ENCODE measurements around the gene GFI1B.

GFI1B gene

GRCh38 chr9:132948482-132949050 lies 29.9 kb upstream of the GFI1B start:
- Histone ChIP-seq H3K79me2 (ENCODE audit: control insufficient read depth, insufficient read depth, low read length, poor library complexity) (peaks cover 8% of the 10 kb centered on the region), H3K79me1 (ENCODE audit: low read length) (peaks cover 11% of the 10 kb centered on the region), H2AK5ac (ENCODE audit: low read length) (no peak overlapping the region), H2BK12ac (ENCODE audit: low read length) (no peak overlapping the region), H3K4me1 (ENCODE audit: control insufficient read depth in 1 of 2, insufficient read depth in 2 of 2, low read length in 2 of 2) (peaks cover 9 to 14% of the 10 kb centered on the region in 2 experiments), H3K4me2 (ENCODE audit: low read length) (no peak overlapping the region), H3K27ac (ENCODE audit: low read depth, low read length) (no peak overlapping the region), H3K4me3 (ENCODE audit: low read depth, low read length) (no peak overlapping the region), H4K8ac (ENCODE audit: low read depth, low read length) (no peak overlapping the region), H3K27me3 (ENCODE audit: insufficient read depth, low read length) (no peaks in the 10 kb centered on the region), H3K14ac (ENCODE audit: low read length) (no peak overlapping the region), H2BK120ac (ENCODE audit: insufficient read depth, low read length, poor library complexity) (no peak overlapping the region), H3K18ac (ENCODE audit: low read length) (no peak overlapping the region), H3K36me3 (ENCODE audit: control insufficient read depth in 1 of 2, insufficient read depth in 2 of 2, low read length in 2 of 2) (no peaks in the 10 kb centered on the region), H3K4ac (ENCODE audit: low read depth, low read length) (no peak overlapping the region), H4K91ac (ENCODE audit: low read depth, low read length) (no peak overlapping the region), H2BK5ac (ENCODE audit: low read depth, low read length, poor library complexity) (no peak overlapping the region), H3K23ac (ENCODE audit: low read length) (no peak overlapping the region), H3K9me3 (ENCODE audit: insufficient read depth, low read depth, low read length) (no peaks in the 10 kb centered on the region), H4K12ac (ENCODE audit: low read depth, low read length) (no peak overlapping the region), H3K9ac (ENCODE audit: low read length) (no peak overlapping the region), H2AFZ (ENCODE audit: insufficient read depth, low read length, poor library complexity) (no peak overlapping the region)
- DNase-seq = no peak
- no CpG with 5 or more reads among the region's 18 CpGs for WGBS (ENCODE audit: extremely low coverage, insufficient coverage, insufficient read length)

DNA sequence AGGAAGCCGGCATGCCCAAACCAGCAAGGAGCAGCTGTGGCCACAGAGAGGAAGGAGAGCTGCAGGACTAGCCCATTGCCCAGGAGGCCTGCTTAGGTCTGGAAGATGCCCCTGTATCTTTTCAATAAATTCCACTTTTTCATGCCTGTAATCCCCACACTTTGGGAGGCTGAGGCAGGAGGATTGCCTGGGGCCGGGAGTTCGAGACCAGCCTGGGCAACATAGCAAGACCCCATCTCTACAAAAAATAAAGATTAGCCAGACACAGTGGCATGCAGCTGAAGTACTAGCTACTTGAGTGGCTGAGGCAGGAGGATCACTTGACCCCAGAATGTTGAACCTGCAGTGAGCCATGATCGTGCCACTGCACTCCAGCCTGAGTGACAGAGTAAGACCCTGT lies 28.8 kb upstream of the GFI1B start:
- peaks cover 2% of the 10 kb centered on the region for H3K79me2 ChIP-seq (ENCODE audit: control insufficient read depth, insufficient read depth, low read length, poor library complexity)
- no peak overlapping the region for H3K4ac ChIP-seq (ENCODE audit: low read depth, low read length)
- no peak overlapping the region for H3K23ac ChIP-seq (ENCODE audit: low read length)
- H2AFZ ChIP-seq (ENCODE audit: insufficient read depth, low read length, poor library complexity) = no peak overlapping the region
- H3K14ac ChIP-seq (ENCODE audit: low read length) = no peak overlapping the region
- H3K27ac ChIP-seq (ENCODE audit: low read depth, low read length) = no peak overlapping the region
- no peaks in the 10 kb centered on the region for H3K9me3 ChIP-seq (ENCODE audit: insufficient read depth, low read depth, low read length)
- no peak overlapping the region for H3K4me3 ChIP-seq (ENCODE audit: low read depth, low read length)
- H3K4me2 ChIP-seq (ENCODE audit: low read length) = no peak overlapping the region
- H2BK5ac ChIP-seq (ENCODE audit: low read depth, low read length, poor library complexity) = no peak overlapping the region
- no peak overlapping the region for H4K91ac ChIP-seq (ENCODE audit: low read depth, low read length)
- no peak overlapping the region for H4K8ac ChIP-seq (ENCODE audit: low read depth, low read length)
- H3K36me3 ChIP-seq (ENCODE audit: control insufficient read depth in 1 of 2, insufficient read depth in 2 of 2, low read length in 2 of 2) = no peaks in the 10 kb centered on the region
- no peak overlapping the region for H2BK120ac ChIP-seq (ENCODE audit: insufficient read depth, low read length, poor library complexity)
- no CpG with 5 or more reads among the region's 4 CpGs for WGBS (ENCODE audit: extremely low coverage, insufficient coverage, insufficient read length)
- no peak overlapping the region for H4K12ac ChIP-seq (ENCODE audit: low read depth, low read length)
- no peak overlapping the region for H2AK5ac ChIP-seq (ENCODE audit: low read length)
- H3K18ac ChIP-seq (ENCODE audit: low read length) = no peak overlapping the region
- H3K9ac ChIP-seq (ENCODE audit: low read length) = no peak overlapping the region
- no peak for DNase-seq
- peaks cover 3% of the 10 kb centered on the region for H3K79me1 ChIP-seq (ENCODE audit: low read length)
- peaks cover 9 to 14% of the 10 kb centered on the region in 2 experiments for H3K4me1 ChIP-seq (ENCODE audit: control insufficient read depth in 1 of 2, insufficient read depth in 2 of 2, low read length in 2 of 2)
- H2BK12ac ChIP-seq (ENCODE audit: low read length) = no peak overlapping the region
- no peaks in the 10 kb centered on the region for H3K27me3 ChIP-seq (ENCODE audit: insufficient read depth, low read length)

GRCh38 chr9:132955123-132955522 lies 23.4 kb upstream of the GFI1B start:
- no peak overlapping the region for H2BK5ac ChIP-seq (ENCODE audit: low read depth, low read length, poor library complexity)
- no CpG with 5 or more reads among the region's 2 CpGs for WGBS (ENCODE audit: extremely low coverage, insufficient coverage, insufficient read length)
- H4K91ac ChIP-seq (ENCODE audit: low read depth, low read length) = no peak overlapping the region
- H3K14ac ChIP-seq (ENCODE audit: low read length) = no peak overlapping the region
- no peak overlapping the region for H2AK5ac ChIP-seq (ENCODE audit: low read length)
- no peak overlapping the region for H3K9ac ChIP-seq (ENCODE audit: low read length)
- no peak overlapping the region for H3K27ac ChIP-seq (ENCODE audit: low read depth, low read length)
- no peak overlapping the region for H3K4me3 ChIP-seq (ENCODE audit: low read depth, low read length)
- H2BK12ac ChIP-seq (ENCODE audit: low read length) = no peak overlapping the region
- no peak overlapping the region for H3K18ac ChIP-seq (ENCODE audit: low read length)
- no peaks in the 10 kb centered on the region for H3K36me3 ChIP-seq (ENCODE audit: control insufficient read depth in 1 of 2, insufficient read depth in 2 of 2, low read length in 2 of 2)
- H3K27me3 ChIP-seq (ENCODE audit: insufficient read depth, low read length) = no peaks in the 10 kb centered on the region
- no peak overlapping the region for H2AFZ ChIP-seq (ENCODE audit: insufficient read depth, low read length, poor library complexity)
- no peak overlapping the region for H4K8ac ChIP-seq (ENCODE audit: low read depth, low read length)
- H3K4me2 ChIP-seq (ENCODE audit: low read length) = no peak overlapping the region
- H3K4ac ChIP-seq (ENCODE audit: low read depth, low read length) = no peak overlapping the region
- H3K4me1 ChIP-seq (ENCODE audit: control insufficient read depth in 1 of 2, insufficient read depth in 2 of 2, low read length in 2 of 2) = no peaks in the 10 kb centered on the region
- no peaks in the 10 kb centered on the region for H3K79me1 ChIP-seq (ENCODE audit: low read length)
- no peaks in the 10 kb centered on the region for H3K9me3 ChIP-seq (ENCODE audit: insufficient read depth, low read depth, low read length)
- H3K23ac ChIP-seq (ENCODE audit: low read length) = no peak overlapping the region
- H3K79me2 ChIP-seq (ENCODE audit: control insufficient read depth, insufficient read depth, low read length, poor library complexity) = no peaks in the 10 kb centered on the region
- no peak for DNase-seq
- no peak overlapping the region for H4K12ac ChIP-seq (ENCODE audit: low read depth, low read length)
- no peak overlapping the region for H2BK120ac ChIP-seq (ENCODE audit: insufficient read depth, low read length, poor library complexity)

- no peak for DNase-seq
- no peak overlapping the region for H3K14ac ChIP-seq (ENCODE audit: low read length)
Measured at GRCh38 chr9:132955768-132956167, 22.7 kb upstream of the GFI1B start.

More at GRCh38 chr9:132955768-132956167, 22.7 kb upstream of the GFI1B start:
- no peak overlapping the region for H3K27ac ChIP-seq (ENCODE audit: low read depth, low read length)
- no peaks in the 10 kb centered on the region for H3K9me3 ChIP-seq (ENCODE audit: insufficient read depth, low read depth, low read length)
- WGBS (ENCODE audit: extremely low coverage, insufficient coverage, insufficient read length) = no CpG with 5 or more reads among the region's 2 CpGs
- H2BK5ac ChIP-seq (ENCODE audit: low read depth, low read length, poor library complexity) = no peak overlapping the region
- no peak overlapping the region for H4K8ac ChIP-seq (ENCODE audit: low read depth, low read length)
- H2AFZ ChIP-seq (ENCODE audit: insufficient read depth, low read length, poor library complexity) = no peak overlapping the region
- no peaks in the 10 kb centered on the region for H3K4me1 ChIP-seq (ENCODE audit: control insufficient read depth in 1 of 2, insufficient read depth in 2 of 2, low read length in 2 of 2)
- no peaks in the 10 kb centered on the region for H3K27me3 ChIP-seq (ENCODE audit: insufficient read depth, low read length)
- H3K79me2 ChIP-seq (ENCODE audit: control insufficient read depth, insufficient read depth, low read length, poor library complexity) = no peaks in the 10 kb centered on the region
- no peaks in the 10 kb centered on the region for H3K36me3 ChIP-seq (ENCODE audit: control insufficient read depth in 1 of 2, insufficient read depth in 2 of 2, low read length in 2 of 2)
- H3K18ac ChIP-seq (ENCODE audit: low read length) = no peak overlapping the region
- no peak overlapping the region for H3K23ac ChIP-seq (ENCODE audit: low read length)
- no peak overlapping the region for H4K91ac ChIP-seq (ENCODE audit: low read depth, low read length)
- H2BK12ac ChIP-seq (ENCODE audit: low read length) = no peak overlapping the region
- no peak overlapping the region for H2BK120ac ChIP-seq (ENCODE audit: insufficient read depth, low read length, poor library complexity)
- H3K4ac ChIP-seq (ENCODE audit: low read depth, low read length) = no peak overlapping the region
- no peak overlapping the region for H3K9ac ChIP-seq (ENCODE audit: low read length)
- H4K12ac ChIP-seq (ENCODE audit: low read depth, low read length) = no peak overlapping the region
- no peak overlapping the region for H3K4me2 ChIP-seq (ENCODE audit: low read length)
- H3K4me3 ChIP-seq (ENCODE audit: low read depth, low read length) = no peak overlapping the region
- H3K79me1 ChIP-seq (ENCODE audit: low read length) = no peaks in the 10 kb centered on the region
- H2AK5ac ChIP-seq (ENCODE audit: low read length) = no peak overlapping the region
